DND-41 (cell line): ENCODE measurements around the gene KCNMA1.

Experiments
- ATAC-seq: fragments of 200-7000 bp; cut with Tn5 transposase; 3 replicates; pipeline ENCODE4 v1.9.1; 2021; ENCODE audit warnings: low read depth; ENCODE audit not compliant: insufficient read depth
- DNase-seq: peaks from one replicate; pipeline ENCODE4 v3.0.0-alpha.2; 2020
- H2AFZ ChIP-seq: 2 replicates; pipeline ENCODE4 v1.6.0; 2012; ENCODE audit warnings: low read depth, low read length
- H3K27ac ChIP-seq: 2 replicates; pipeline ENCODE4 v1.5.1; 2012; ENCODE audit warnings: low read length, inconsistent platforms
- H3K27me3 ChIP-seq: fragments of 200-600 bp; sonication (generic); 2 replicates; pipeline ENCODE4 v1.6.0; 2012; ENCODE audit warnings: low read length, mild to moderate bottlenecking, inconsistent platforms; ENCODE audit not compliant: insufficient read depth, poor library complexity
- H3K36me3 ChIP-seq: 2 replicates; pipeline ENCODE4 v1.5.1; 2012; ENCODE audit warnings: low read length, inconsistent platforms; ENCODE audit not compliant: insufficient read depth
- H3K4me1 ChIP-seq: 2 replicates; pipeline ENCODE4 v1.5.1; 2012; ENCODE audit warnings: mild to moderate bottlenecking, low read length; ENCODE audit not compliant: insufficient read depth
- H3K4me2 ChIP-seq: 2 replicates; pipeline ENCODE4 v1.6.0; 2012; ENCODE audit warnings: mild to moderate bottlenecking, moderate library complexity, low read length, inconsistent platforms; ENCODE audit not compliant: insufficient read depth
- H3K4me3 ChIP-seq, 2 experiments: fragments of 200-600 bp in 1 of 2; shearing (Covaris generic) in 1 of 2; 2 replicates each; pipeline ENCODE4 v1.5.1; 2012 to 2016; ENCODE audit warnings: inconsistent platforms in 2 of 2, low read length in 2 of 2, mild to moderate bottlenecking in 2 of 2, low read depth in 1 of 2, moderate library complexity in 1 of 2
- H3K79me2 ChIP-seq: 2 replicates; pipeline ENCODE4 v1.6.0; 2012; ENCODE audit warnings: low read length, inconsistent platforms; ENCODE audit not compliant: insufficient read depth
- H3K9ac ChIP-seq: 2 replicates; pipeline ENCODE4 v1.6.0; 2012; ENCODE audit warnings: low read depth, mild to moderate bottlenecking, inconsistent platforms, low read length, moderate library complexity
- H3K9me3 ChIP-seq: 2 replicates; pipeline ENCODE4 v1.5.1; 2012; ENCODE audit warnings: low read length, moderate library complexity, mild to moderate bottlenecking, inconsistent platforms; ENCODE audit not compliant: insufficient read depth, severe bottlenecking
- H4K20me1 ChIP-seq: 2 replicates; pipeline ENCODE4 v1.6.0; 2012; ENCODE audit warnings: low read length; ENCODE audit not compliant: insufficient read depth
- EZH2 ChIP-seq: IDR thresholded peaks from 3 replicates; pipeline ENCODE4 v1.6.1; 2012; ENCODE audit warnings: borderline replicate concordance, low read depth, mild to moderate bottlenecking, moderate library complexity, low read length, inconsistent platforms; ENCODE audit not compliant: severe bottlenecking
- TF ChIP-seq, protein P1 (sequence below): IDR thresholded peaks from 2 replicates; pipeline ENCODE4 v1.5.1; 2012; ENCODE audit warnings: borderline replicate concordance, low read length, moderate library complexity, mild to moderate bottlenecking; ENCODE audit not compliant: poor library complexity, severe bottlenecking; ENCODE audit errors: extremely low read depth

The KCNMA1 gene

GRCh38 chr10:76922666-76923065, 714.9 kb downstream of the KCNMA1 start:
- no peaks in the 10 kb centered on the region for H3K79me2 ChIP-seq
- no peaks in the 10 kb centered on the region for H4K20me1 ChIP-seq
- H3K27ac ChIP-seq = no peak overlapping the region
- H3K9ac ChIP-seq = no peak overlapping the region
- no peak overlapping the region for H2AFZ ChIP-seq
- H3K27me3 ChIP-seq = no peaks in the 10 kb centered on the region
- no peak overlapping the region for H3K4me2 ChIP-seq
- H3K9me3 ChIP-seq = no peaks in the 10 kb centered on the region
- ATAC-seq = no peak
- no peaks in the 10 kb centered on the region for H3K36me3 ChIP-seq
- DNase-seq = no peak
- TF ChIP-seq EZH2 = no peak
- TF ChIP-seq, protein P1, sequence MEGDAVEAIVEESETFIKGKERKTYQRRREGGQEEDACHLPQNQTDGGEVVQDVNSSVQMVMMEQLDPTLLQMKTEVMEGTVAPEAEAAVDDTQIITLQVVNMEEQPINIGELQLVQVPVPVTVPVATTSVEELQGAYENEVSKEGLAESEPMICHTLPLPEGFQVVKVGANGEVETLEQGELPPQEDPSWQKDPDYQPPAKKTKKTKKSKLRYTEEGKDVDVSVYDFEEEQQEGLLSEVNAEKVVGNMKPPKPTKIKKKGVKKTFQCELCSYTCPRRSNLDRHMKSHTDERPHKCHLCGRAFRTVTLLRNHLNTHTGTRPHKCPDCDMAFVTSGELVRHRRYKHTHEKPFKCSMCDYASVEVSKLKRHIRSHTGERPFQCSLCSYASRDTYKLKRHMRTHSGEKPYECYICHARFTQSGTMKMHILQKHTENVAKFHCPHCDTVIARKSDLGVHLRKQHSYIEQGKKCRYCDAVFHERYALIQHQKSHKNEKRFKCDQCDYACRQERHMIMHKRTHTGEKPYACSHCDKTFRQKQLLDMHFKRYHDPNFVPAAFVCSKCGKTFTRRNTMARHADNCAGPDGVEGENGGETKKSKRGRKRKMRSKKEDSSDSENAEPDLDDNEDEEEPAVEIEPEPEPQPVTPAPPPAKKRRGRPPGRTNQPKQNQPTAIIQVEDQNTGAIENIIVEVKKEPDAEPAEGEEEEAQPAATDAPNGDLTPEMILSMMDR = no peak
- H3K4me1 ChIP-seq = no peaks in the 10 kb centered on the region
- H3K4me3 ChIP-seq = no peak overlapping the region

- ATAC-seq = no peak
Observed at GRCh38 chr10:76921383-76922010, 716.1 kb downstream of the KCNMA1 start.

DNA sequence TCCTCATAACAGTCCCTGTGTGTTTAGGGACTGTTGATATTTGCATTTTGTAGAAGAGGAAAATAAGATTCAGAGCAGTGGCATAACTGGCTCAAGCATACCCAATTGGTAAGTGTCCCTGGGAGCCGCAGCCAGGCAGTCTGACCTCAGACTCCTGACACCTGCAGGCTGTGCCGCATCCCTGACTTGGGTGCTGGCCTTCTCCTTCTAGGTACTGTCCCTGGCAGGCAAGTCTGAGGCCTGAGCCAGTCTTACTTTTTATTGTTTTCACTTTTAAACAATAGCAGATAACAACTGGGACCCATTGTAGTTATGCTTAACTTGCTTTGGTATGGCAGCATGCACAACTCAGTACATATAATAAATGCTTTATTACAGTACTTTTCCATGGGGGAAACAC, 717.0 kb downstream of the KCNMA1 start:
- TF ChIP-seq EZH2 = no peak
- TF ChIP-seq, protein P1 = no peak
- Histone ChIP-seq H3K9me3 (no peaks in the 10 kb centered on the region), H3K79me2 (no peaks in the 10 kb centered on the region), H3K9ac (no peak overlapping the region), H3K4me3 (no peak overlapping the region), H3K4me1 (no peaks in the 10 kb centered on the region), H4K20me1 (no peaks in the 10 kb centered on the region), H3K36me3 (no peaks in the 10 kb centered on the region), H3K27ac (no peak overlapping the region), H3K27me3 (no peaks in the 10 kb centered on the region), H3K4me2 (no peak overlapping the region), H2AFZ (no peak overlapping the region)
- DNase-seq = no peak
- no peak for ATAC-seq

More at GRCh38 chr10:76921383-76922010, 716.1 kb downstream of the KCNMA1 start:
- no peak overlapping the region for H2AFZ ChIP-seq
- no peaks in the 10 kb centered on the region for H3K4me1 ChIP-seq
- no peaks in the 10 kb centered on the region for H3K36me3 ChIP-seq
- no peaks in the 10 kb centered on the region for H4K20me1 ChIP-seq
- H3K27ac ChIP-seq = no peak overlapping the region
- TF ChIP-seq, protein P1 = no peak
- H3K4me3 ChIP-seq = no peak overlapping the region
- no peak overlapping the region for H3K9ac ChIP-seq
- no peaks in the 10 kb centered on the region for H3K9me3 ChIP-seq
- no peak for DNase-seq
- H3K4me2 ChIP-seq = no peak overlapping the region
- H3K79me2 ChIP-seq = no peaks in the 10 kb centered on the region
- H3K27me3 ChIP-seq = no peaks in the 10 kb centered on the region

- Histone ChIP-seq H3K9ac (no peak overlapping the region), H3K79me2 (no peaks in the 10 kb centered on the region), H3K36me3 (no peaks in the 10 kb centered on the region), H3K9me3 (no peaks in the 10 kb centered on the region), H3K27ac (no peak overlapping the region), H3K27me3 (no peaks in the 10 kb centered on the region), H3K4me1 (no peaks in the 10 kb centered on the region), H2AFZ (no peak overlapping the region), H3K4me3 (no peak overlapping the region), H3K4me2 (no peak overlapping the region), H4K20me1 (no peaks in the 10 kb centered on the region)
- ATAC-seq (no peak), DNase-seq (no peak)
- TF ChIP-seq, protein P1 = no peak
- TF ChIP-seq EZH2 = no peak
Observed at GRCh38 chr10:76918106-76918505, 719.5 kb downstream of the KCNMA1 start.
